ENCODE results near the gene COL5A1. TPM values are rescaled to one million over a fixed set of nuclear protein-coding genes. Genes with fewer than 3 reads are reported as not detected.

The COL5A1 gene
- total RNA-seq, 6 donors from 2014 or later = 7.5 to 75.4 (median 27.4) TPM

DNA sequence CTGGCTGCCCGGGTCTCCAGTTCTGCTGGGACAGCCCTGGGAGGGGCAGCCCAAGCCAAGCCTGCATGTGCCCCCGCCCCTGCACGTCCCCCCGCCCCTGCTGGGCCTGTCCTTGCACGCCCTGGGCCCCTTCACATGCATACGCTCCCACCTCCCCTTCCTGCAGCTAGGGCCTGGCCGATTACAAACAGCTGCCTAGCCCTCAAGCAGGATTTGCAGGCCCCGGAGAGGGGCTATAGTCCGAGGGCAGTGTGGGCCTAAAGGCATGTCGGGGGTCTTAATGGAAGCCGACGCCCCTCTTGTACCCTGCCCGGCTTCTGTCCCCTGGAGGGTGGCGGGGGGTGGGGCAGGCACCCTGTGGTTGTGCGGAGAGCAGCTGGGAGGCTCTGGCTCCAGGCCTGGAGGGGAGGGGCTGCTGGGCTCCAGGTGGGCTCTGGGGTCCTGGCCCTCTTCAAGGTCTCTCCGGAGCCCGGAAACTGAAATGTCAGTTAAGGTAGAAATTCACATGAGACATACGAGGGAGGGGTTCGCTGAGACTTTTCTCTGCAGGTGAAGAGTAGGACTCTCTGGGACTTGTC, 16.9 kb downstream of the COL5A1 start:
- WGBS, 2 donors = 77 to 81% methylated on average over 18 of the region's 19 CpGs
- peak overlapping the region in 1 of 4 donors; percentile 16 for H3K27ac ChIP-seq
- peaks cover 0 to 7% (median 6%) of the 10 kb centered on the region in 4 donors for H3K9me3 ChIP-seq
- ATAC-seq (ENCODE audit: low FRiP score in 2 of 2) = no peak
- peaks cover 0 to 9% (median 3%) of the 10 kb centered on the region in 4 donors for H3K4me1 ChIP-seq
- no peak overlapping the region for H3K4me3 ChIP-seq
- TF ChIP-seq POLR2AphosphoS5 (IDR thresholded peaks at IDR 0.05) (no peak), POLR2A (IDR thresholded peaks at IDR 0.05) (no peak), EP300 (IDR thresholded peaks at IDR 0.05) (no peak), CTCF (IDR thresholded peaks at IDR 0.05) (no peak)
- DNase-seq = peak in 1 of 2 donors; percentile 68
- no peaks in the 10 kb centered on the region for H3K36me3 ChIP-seq
- no peaks in the 10 kb centered on the region for H3K27me3 ChIP-seq

DNA sequence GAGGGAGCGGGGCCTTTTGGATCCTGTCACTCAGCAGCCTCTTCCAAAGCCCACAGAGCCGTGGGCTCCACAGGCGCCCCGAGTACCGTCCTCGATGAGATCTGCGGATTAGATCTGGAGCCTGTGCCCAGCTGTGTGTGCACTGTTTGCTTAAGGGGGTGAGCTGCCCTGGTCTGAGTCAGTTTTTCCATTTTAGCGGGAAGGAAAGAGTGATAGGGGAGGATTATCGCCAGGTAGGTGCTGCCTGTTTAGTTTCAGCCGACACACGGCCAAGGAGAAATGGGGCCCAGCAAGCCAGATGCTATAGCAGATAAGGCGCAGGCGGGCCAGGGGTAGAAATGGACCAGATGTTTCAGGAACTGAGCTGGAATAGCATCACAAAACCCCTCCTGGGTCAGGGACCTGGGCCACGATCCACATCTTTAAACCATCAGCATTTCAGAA, 18.1 kb downstream of the COL5A1 start:
- H3K4me3 ChIP-seq = no peak overlapping the region
- H3K4me1 ChIP-seq = peaks cover 0 to 9% (median 3%) of the 10 kb centered on the region in 4 donors
- peak overlapping the region in 1 of 4 donors; percentile 8 for H3K27ac ChIP-seq
- TF ChIP-seq EP300 (IDR thresholded peaks at IDR 0.05) = no peak
- TF ChIP-seq POLR2A (IDR thresholded peaks at IDR 0.05) = no peak
- no peak for TF ChIP-seq CTCF (IDR thresholded peaks at IDR 0.05)
- TF ChIP-seq POLR2AphosphoS5 (IDR thresholded peaks at IDR 0.05) = no peak
- DNase-seq = no peak
- H3K9me3 ChIP-seq = peaks cover 0 to 7% (median 6%) of the 10 kb centered on the region in 4 donors
- WGBS, 2 donors = 70 to 88% methylated on average over 7 to 14 of the region's 14 CpGs
- ATAC-seq (ENCODE audit: low FRiP score in 2 of 2) = no peak
- no peaks in the 10 kb centered on the region for H3K36me3 ChIP-seq
- no peaks in the 10 kb centered on the region for H3K27me3 ChIP-seq

GRCh38 chr9:134660407-134660806, 18.8 kb downstream of the COL5A1 start:
- Histone ChIP-seq H3K36me3 (no peaks in the 10 kb centered on the region), H3K27me3 (no peaks in the 10 kb centered on the region), H3K9me3 (peaks cover 0 to 7% (median 6%) of the 10 kb centered on the region in 4 donors), H3K4me1 (peaks cover 0 to 9% (median 3%) of the 10 kb centered on the region in 4 donors), H3K27ac (peak overlapping the region in 1 of 4 donors; percentile 48), H3K4me3 (no peak overlapping the region)
- DNase-seq = no peak
- WGBS, 2 donors = 87 to 95% methylated on average over 1 of the region's 1 CpG
- no peak for ATAC-seq (ENCODE audit: low FRiP score in 2 of 2)
- TF ChIP-seq POLR2A (IDR thresholded peaks at IDR 0.05) (no peak), CTCF (IDR thresholded peaks at IDR 0.05) (peak in 3 of 6 experiments; percentile 7 to 37 (median 22)), EP300 (IDR thresholded peaks at IDR 0.05) (no peak)

GRCh38 chr9:134661299-134661698, 19.7 kb downstream of the COL5A1 start:
- 78 to 85% methylated on average over 3 to 6 of the region's 6 CpGs for WGBS, 2 donors
- H3K9me3 ChIP-seq = peaks cover 0 to 7% (median 6%) of the 10 kb centered on the region in 4 donors
- ATAC-seq (ENCODE audit: low FRiP score in 2 of 2) (no peak), DNase-seq (no peak)
- no peaks in the 10 kb centered on the region for H3K27me3 ChIP-seq
- no peak for TF ChIP-seq POLR2AphosphoS5 (IDR thresholded peaks at IDR 0.05)
- TF ChIP-seq EP300 (IDR thresholded peaks at IDR 0.05) = no peak
- H3K4me3 ChIP-seq = no peak overlapping the region
- H3K36me3 ChIP-seq = no peaks in the 10 kb centered on the region
- peak overlapping the region; percentile 14 to 48 (median 30) for H3K27ac ChIP-seq
- H3K4me1 ChIP-seq = peaks cover 0 to 9% (median 3%) of the 10 kb centered on the region in 4 donors

- Histone ChIP-seq H3K27me3 (no peaks in the 10 kb centered on the region), H3K27ac (peak overlapping the region; percentile 14 to 48 (median 30)), H3K36me3 (no peaks in the 10 kb centered on the region), H3K4me1 (peaks cover 0 to 9% (median 3%) of the 10 kb centered on the region in 4 donors), H3K4me3 (no peak overlapping the region), H3K9me3 (peaks cover 0 to 7% (median 6%) of the 10 kb centered on the region in 4 donors)
- TF ChIP-seq POLR2AphosphoS5 (IDR thresholded peaks at IDR 0.05) (no peak), EP300 (IDR thresholded peaks at IDR 0.05) (no peak), CTCF (IDR thresholded peaks at IDR 0.05) (no peak), POLR2A (IDR thresholded peaks at IDR 0.05) (no peak)
- DNase-seq (no peak), ATAC-seq (ENCODE audit: low FRiP score in 2 of 2) (peak in 1 of 2 donors; percentile 65)
- WGBS, 2 donors = 80 to 90% methylated on average over 11 of the region's 11 CpGs
These were observed 20.2 kb downstream of the COL5A1 start for GRCh38 chr9:134661791-134662142.

All from upper lobe of left lung (tissue), 6 donors.